Measurements from ENCODE around the gene UPP1.
"Not testable (repeated sequence)": the region's sequence is repeated elsewhere in the genome, so short reads cannot be mapped to it uniquely, and the experiment has no call there.

UPP1 gene

GRCh38 chr7:48108959-48109847, 20.1 kb downstream of the UPP1 start:
- in situ Hi-C loops (cut with HindIII; ENCODE audit: low sequenced_read_pairs), result no loop called here

DNA sequence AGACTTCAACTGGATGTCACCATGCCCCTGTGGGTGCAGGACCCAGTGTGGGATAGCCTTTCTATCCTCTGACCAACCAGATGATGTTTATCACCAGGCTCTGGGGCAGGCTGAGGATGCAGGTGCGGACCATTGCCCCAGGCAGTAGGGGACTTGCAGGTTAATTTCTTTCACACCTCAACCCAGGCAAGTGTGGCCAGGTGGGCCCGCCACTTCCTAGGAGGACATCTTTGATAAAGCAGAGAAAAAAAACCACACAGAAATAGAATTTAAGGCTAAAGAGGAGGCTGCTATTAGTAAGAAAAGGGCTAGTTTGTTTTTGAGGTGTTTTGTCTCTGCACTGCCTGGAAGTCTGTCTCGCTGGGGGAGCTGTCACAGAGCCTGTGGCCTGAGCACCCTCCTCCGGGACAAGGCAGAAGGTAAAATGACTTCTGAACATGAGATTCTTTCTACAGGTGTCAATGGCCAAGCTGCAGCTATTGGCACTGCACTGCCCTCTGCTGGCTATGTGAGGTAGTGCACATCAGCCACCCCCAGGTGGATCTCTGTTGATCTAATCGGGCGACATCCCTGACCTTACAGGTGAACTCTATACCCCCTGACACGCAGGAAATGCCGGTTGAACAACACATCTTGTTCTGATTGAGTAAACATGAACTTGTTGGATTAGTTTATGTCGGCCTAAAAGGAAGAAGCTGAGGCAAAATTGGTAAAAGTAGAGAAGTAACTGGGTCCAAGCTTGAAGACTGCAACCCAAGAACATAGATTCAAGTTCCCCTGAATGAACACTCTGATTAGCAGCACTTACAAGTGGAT, 21.0 kb downstream of the UPP1 start:
- in situ Hi-C loops (cut with HindIII; ENCODE audit: low sequenced_read_pairs), result no loop called here

DNA sequence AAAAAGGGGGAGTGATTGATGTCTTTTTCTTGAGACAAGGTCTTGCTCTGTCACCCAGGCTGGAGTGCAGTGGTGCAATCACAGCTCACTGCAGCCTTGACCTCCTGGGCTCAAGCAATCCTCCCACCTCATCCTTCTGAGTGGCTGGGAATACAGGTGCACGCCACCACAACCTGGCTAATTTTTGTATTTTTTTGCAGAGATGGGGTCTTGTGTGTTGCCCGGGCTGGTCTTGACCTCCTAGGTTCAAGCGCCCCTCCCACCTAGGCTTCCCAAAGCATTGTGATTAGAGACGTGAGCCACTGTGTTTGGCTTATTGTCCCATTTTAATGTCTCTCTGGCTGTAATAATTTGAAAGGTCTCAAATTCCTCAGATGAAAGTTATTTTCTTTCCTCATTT, 21.8 kb downstream of the UPP1 start:
- in situ Hi-C loops (cut with HindIII; ENCODE audit: low sequenced_read_pairs), result no loop called here

DNA sequence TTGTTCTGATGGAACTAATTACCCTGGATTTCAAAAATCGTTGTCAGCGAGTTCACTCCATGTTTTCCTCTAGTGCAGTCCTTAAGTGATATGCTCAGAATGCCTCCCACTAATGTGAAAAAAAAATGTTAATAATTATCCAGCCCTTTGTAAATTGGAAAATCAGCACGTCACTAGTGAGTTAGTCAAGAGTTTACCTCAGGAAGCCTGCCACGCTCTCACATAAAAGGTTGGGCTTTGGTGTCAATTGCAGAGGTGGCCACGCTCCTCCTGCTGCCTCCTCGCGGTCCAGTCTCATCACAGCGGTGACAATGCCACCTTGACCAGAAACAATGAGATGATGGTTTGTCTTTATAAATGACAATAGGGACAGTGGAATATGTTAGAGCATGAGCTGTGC, 22.5 kb downstream of the UPP1 start:
- in situ Hi-C loops (cut with HindIII; ENCODE audit: low sequenced_read_pairs), result no loop called here

DNA sequence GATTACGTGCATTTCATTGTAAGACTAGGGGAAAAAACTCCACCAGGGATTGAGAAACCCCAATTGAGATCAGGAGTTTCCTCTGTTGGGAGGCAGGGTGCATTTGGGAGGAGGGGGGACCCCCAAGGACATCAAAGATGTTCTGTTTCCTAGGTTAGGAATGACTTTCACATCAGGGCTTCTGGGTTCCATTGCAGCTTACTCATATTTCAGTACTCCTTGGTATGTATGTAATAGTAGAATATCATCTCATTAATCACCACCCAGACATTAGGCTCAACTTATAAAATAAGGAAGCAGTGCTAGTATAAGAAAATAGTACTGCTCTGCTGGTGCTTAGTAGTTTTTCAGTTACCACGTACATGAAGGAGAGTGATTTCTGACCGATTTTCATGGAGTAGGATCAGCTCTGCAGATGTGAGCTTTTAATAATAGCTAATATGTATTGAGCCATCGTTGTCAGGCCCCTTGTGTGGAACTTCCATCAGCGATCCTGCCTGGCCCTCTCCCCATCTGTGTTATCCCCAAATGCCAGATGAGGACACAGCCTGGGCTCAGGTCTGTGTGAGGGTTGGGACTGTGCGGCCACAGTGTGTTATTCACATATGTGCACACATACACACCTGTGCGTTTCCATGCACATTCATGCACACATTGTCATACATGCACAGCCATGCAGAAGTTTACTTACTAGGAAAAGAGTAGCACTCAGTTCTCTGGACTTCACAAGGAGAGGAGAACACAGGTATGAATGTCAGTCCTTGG, 23.5 kb downstream of the UPP1 start:
- in situ Hi-C loops (cut with HindIII; ENCODE audit: low sequenced_read_pairs), result no loop called here

GRCh38 chr7:48113275-48113674, 24.2 kb downstream of the UPP1 start:
- in situ Hi-C loops (cut with HindIII; ENCODE audit: low sequenced_read_pairs), result no loop called here

DNA sequence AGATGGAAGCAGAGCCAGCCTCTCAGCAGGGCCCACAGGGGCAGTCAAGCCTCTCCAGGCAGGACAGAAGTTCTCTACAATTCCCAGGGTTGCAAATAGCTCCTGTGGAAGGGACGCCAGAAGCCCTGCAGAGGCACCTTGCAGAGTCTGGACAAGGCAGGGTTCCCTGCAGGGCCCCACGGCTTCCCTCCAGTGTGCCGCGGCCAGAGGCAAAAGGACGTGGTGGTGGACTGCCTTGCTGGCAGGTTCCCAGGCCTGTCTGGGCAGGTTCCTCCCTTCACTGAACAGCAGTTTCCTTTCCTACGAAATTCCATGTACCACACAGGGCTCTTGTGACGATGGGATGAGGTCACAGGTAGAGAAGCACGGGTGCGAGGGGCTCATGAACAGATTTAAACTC, 25.1 kb downstream of the UPP1 start:
- in situ Hi-C loops (cut with HindIII; ENCODE audit: low sequenced_read_pairs), result no loop called here

DNA sequence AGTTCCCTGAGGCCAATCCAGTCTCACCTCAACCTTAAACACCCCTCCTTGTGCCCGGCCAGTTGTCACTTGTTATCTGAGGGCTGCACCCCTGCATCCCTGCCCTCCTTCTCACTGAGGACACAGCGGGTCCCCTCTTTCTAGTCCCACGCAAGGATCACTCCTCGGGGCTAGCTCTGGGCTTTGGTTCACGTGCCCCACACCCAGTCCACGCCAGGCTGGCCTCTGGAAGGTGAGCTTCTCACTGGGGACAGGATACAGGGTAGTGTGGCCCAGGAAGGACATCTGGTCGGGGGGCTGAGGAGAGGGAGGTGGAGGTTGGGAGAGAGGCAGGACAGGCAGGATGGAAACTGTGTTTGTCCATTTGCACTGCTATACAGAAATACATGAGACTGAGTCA, 25.5 kb downstream of the UPP1 start:
- in situ Hi-C loops (cut with HindIII; ENCODE audit: low sequenced_read_pairs), result no loop called here

DNA sequence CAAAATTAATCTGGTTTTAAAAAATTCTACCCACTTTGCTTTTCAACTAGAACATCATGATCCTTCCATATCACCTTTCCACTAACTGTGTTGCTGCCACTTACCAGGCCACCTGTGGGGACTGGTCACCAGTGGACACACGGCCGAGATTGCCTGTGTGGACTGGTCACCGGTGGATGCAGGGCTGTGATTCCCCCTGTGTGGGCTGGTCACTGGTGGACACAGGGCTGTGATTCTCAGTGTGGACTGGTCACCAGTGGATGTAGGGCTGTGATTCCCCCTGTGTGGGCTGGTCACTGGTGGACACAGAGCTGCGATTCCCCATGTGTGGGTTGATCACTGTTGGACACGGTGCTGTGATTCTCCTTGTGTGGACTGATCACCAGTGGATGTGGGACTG, 27.0 kb downstream of the UPP1 start:
- in situ Hi-C loops (cut with HindIII; ENCODE audit: low sequenced_read_pairs), result no loop called here

DNA sequence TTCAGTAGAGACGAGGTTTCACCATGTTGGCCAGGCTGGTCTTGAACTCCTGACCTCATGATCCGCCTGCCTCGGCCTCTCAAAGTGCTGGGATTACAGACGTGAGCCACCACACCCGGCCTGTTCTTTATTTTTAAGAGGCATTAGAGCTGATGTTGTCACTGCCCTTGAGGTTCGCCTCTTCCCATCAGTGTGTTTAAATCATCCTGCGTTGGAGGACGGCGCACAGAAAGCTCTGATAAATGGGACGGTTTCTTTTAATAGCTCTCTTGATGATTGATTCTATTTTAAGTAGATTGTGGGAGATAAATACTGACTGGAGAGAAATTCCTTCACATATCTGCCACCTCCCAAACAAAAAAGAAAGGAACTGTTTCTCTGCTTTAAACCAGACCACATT, 29.0 kb downstream of the UPP1 start:
- in situ Hi-C loops (cut with HindIII; ENCODE audit: low sequenced_read_pairs), result no loop called here

- in situ Hi-C loops (cut with HindIII; ENCODE audit: low sequenced_read_pairs), result not testable (repeated sequence)
Measured at GRCh38 chr7:48120536-48120935, 31.5 kb downstream of the UPP1 start.

DNA sequence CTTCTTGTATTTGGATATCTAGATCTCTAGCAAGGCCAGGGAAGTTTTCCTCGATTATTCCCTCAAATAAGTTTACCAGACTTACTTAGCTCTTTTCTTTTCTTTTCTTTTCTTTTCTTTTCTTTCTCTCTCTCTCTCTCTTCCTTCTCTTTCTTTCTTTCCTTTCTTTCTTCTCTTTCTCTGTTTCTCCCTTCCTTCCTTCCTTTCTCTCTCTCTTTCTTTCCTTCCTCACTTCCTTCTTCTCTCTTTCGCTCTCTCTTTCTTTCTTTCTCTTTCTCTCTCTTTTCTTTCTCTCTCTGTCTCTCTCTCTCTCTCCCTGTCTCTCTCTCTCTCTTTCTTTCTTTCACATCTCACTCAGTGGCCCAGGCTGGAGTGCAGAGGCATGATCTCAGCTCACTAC, 37.0 kb downstream of the UPP1 start:
- in situ Hi-C loops (cut with HindIII; ENCODE audit: low sequenced_read_pairs), result no loop called here

DNA sequence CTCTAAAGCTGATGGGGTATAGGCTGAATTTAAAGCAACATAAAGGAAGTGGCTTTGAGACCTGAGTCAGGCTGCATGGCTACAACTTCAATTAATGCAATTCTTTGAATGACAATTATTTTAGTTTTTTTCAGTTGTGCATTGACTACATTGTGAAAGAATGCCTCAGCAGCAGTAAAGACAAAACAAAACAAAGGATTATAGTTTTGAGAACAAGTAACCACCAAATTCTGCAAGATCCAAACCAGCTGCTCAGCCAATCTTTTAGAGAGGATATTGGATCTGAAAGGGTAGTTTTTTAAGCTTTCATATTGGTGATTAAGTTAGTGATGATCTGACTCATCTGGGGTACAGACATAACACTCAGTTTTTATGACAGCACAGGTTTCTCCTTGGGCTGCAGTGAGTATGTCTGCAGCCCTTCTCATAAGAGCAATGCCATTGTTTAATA, 41.6 kb downstream of the UPP1 start:
- in situ Hi-C loops (cut with HindIII; ENCODE audit: low sequenced_read_pairs), result no loop called here

- in situ Hi-C loops (cut with HindIII; ENCODE audit: low sequenced_read_pairs), result no loop called here
Measured at GRCh38 chr7:48132792-48133191, 43.7 kb downstream of the UPP1 start.

DNA sequence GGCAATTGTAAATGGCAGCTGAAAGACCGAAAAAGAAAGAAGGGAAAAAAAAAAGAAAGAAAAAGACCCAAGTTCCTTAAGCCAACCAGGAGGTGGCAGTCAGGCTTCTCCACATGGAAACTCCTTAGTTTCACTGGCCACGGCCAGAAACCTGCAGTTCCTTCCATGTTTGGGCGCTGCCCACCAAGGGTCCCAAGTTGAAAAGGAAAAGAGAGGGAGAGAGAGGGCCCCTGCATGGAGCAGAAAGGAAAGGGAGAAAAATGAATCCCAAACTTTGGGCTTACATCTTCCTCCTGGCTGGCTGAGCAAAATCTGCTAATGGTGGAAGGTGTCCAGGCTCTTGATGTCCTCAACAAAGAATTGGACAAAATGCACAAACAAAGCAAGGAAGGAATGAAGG, 50.4 kb downstream of the UPP1 start:
- in situ Hi-C loops (cut with HindIII; ENCODE audit: low sequenced_read_pairs), result no loop called here

DNA sequence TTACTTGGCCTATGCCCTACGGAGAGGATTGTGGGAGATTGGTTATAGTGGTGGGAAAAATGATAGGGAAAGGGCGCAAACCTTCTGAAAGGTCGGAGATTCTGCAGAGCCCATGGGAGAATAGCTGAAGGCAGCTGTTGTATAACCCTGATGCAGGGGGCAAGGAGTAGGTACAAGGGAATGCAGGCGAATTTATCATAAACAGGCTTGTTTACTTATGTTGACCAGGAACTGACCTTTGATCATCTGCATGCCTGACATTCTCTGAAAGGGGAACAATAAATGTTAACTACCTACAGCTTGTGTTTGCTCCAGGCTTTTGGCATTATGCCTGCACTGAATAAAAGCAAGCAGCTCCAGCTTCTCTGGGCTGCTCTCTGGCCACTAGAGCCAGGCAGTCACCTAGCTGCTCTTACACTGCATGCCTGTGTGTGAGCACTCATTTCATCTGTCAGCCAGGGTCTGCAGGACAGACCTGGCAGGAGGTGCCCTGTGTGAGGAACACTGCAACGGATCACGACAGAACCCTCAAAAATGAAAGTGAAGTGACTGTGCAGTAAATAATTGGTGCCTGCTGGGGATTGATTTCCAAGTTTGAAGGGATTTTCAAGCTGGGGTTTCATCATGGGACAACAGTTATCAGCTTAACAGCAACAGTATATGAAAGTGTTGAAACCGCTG, 51.1 kb downstream of the UPP1 start:
- in situ Hi-C loops (cut with HindIII; ENCODE audit: low sequenced_read_pairs), result no loop called here

- in situ Hi-C loops (cut with HindIII; ENCODE audit: low sequenced_read_pairs), result no loop called here
Measured at GRCh38 chr7:48141521-48141920, 52.5 kb downstream of the UPP1 start.

- in situ Hi-C loops (cut with HindIII; ENCODE audit: low sequenced_read_pairs), result no loop called here
Measured at GRCh38 chr7:48144291-48144768, 55.3 kb downstream of the UPP1 start.

- in situ Hi-C loops (cut with HindIII; ENCODE audit: low sequenced_read_pairs), result no loop called here
Measured at GRCh38 chr7:48147078-48147591, 58.1 kb downstream of the UPP1 start.

DNA sequence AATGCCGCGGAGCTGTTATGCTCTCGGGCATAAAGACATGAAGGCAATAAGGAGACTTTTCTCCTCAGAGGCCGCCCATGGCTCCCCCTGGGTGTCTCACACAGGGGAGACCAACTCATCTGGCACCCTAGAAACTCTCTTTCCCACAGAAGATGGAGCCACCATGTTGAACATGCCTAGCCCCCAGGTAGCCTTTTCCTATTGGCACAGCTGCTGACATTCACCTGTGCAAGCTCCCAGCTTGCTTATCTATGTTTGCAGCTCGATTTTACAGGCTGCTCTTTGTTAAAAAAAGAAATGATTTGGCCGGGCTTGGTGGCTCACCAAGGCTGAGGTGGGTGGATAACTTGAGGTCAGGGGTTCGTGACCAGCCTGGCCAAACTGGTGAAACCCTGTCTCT, 58.6 kb downstream of the UPP1 start:
- in situ Hi-C loops (cut with HindIII; ENCODE audit: low sequenced_read_pairs), result not testable (repeated sequence)

Measured in DLD1 (cell line).